Measurements from ENCODE around the gene DACT3. TPM values are rescaled to one million over a fixed set of nuclear protein-coding genes. Genes with fewer than 3 reads are reported as not detected.

Gene DACT3
- total RNA-seq, 1 donor from 2014 or later: 0.75 TPM

GRCh38 chr19:46692918-46693722 lies 32.1 kb upstream of the DACT3 start:
- Mint-ChIP-seq H3K27me3 (ENCODE audit: insufficient read depth, low read depth) (peaks cover 13% of the 10 kb centered on the region), H3K9me3 (no peaks in the 10 kb centered on the region), H3K4me3 (no peak overlapping the region), H3K27ac (no peak overlapping the region), H3K4me1 (peaks cover 13% of the 10 kb centered on the region), H3K36me3 (peaks cover 40% of the 10 kb centered on the region)
- TF ChIP-seq EZH2phosphoT487 (IDR thresholded peaks at IDR 0.05): no peak
- no peak for TF ChIP-seq EZH2 (IDR thresholded peaks at IDR 0.05)
- no peak for TF ChIP-seq CTCF (IDR thresholded peaks at IDR 0.05)
- Histone ChIP-seq H3F3A (ENCODE audit: low read depth) (peaks cover 10% of the 10 kb centered on the region), H3K79me2 (ENCODE audit: low read depth) (no peaks in the 10 kb centered on the region), H3K4me2 (no peak overlapping the region), H3K9ac (no peak overlapping the region), H3K27ac (no peak overlapping the region), H4K20me1 (ENCODE audit: low read depth) (peaks cover 26% of the 10 kb centered on the region), H3K9me3 (ENCODE audit: low read depth) (no peaks in the 10 kb centered on the region), H3K36me3 (peaks cover 11% of the 10 kb centered on the region), H2AFZ (replicated peaks) (no peak overlapping the region), H3K27me3 (no peaks in the 10 kb centered on the region), H3K4me3 (no peak overlapping the region), H3K4me1 (no peaks in the 10 kb centered on the region)
- DNase-seq (ENCODE audit: low spot score): no peak

GRCh38 chr19:46691948-46692347 lies 31.0 kb upstream of the DACT3 start:
- no peak overlapping the region for H3K27ac ChIP-seq
- no peaks in the 10 kb centered on the region for H3K27me3 ChIP-seq
- Mint-ChIP-seq H3K4me1 (peaks cover 3% of the 10 kb centered on the region), H3K27me3 (ENCODE audit: insufficient read depth, low read depth) (peaks cover 9% of the 10 kb centered on the region), H3K36me3 (peaks cover 39% of the 10 kb centered on the region), H3K27ac (no peak overlapping the region), H3K9me3 (no peaks in the 10 kb centered on the region), H3K4me3 (no peak overlapping the region)
- no peak for DNase-seq (ENCODE audit: low spot score)
- H3F3A ChIP-seq (ENCODE audit: low read depth): peaks cover 3% of the 10 kb centered on the region
- TF ChIP-seq CTCF (IDR thresholded peaks at IDR 0.05) (no peak), EZH2phosphoT487 (IDR thresholded peaks at IDR 0.05) (no peak), EZH2 (IDR thresholded peaks at IDR 0.05) (no peak)
- H3K36me3 ChIP-seq: peaks cover 11% of the 10 kb centered on the region
- H3K4me3 ChIP-seq: no peak overlapping the region
- no peaks in the 10 kb centered on the region for H3K9me3 ChIP-seq (ENCODE audit: low read depth)
- H3K9ac ChIP-seq: no peak overlapping the region
- peaks cover 18% of the 10 kb centered on the region for H4K20me1 ChIP-seq (ENCODE audit: low read depth)
- no peak overlapping the region for H3K4me2 ChIP-seq
- no peaks in the 10 kb centered on the region for H3K79me2 ChIP-seq (ENCODE audit: low read depth)
- H2AFZ ChIP-seq (replicated peaks): no peak overlapping the region
- no peaks in the 10 kb centered on the region for H3K4me1 ChIP-seq

- Mint-ChIP-seq H3K27me3 (ENCODE audit: insufficient read depth, low read depth) (peaks cover 6% of the 10 kb centered on the region), H3K9me3 (no peaks in the 10 kb centered on the region), H3K27ac (no peak overlapping the region), H3K36me3 (peaks cover 35% of the 10 kb centered on the region), H3K4me3 (no peak overlapping the region), H3K4me1 (no peaks in the 10 kb centered on the region)
- Histone ChIP-seq H2AFZ (replicated peaks) (no peak overlapping the region), H3K9me3 (ENCODE audit: low read depth) (no peaks in the 10 kb centered on the region), H3K27me3 (no peaks in the 10 kb centered on the region), H3F3A (ENCODE audit: low read depth) (no peaks in the 10 kb centered on the region), H3K9ac (no peak overlapping the region), H3K27ac (no peak overlapping the region), H3K4me2 (no peak overlapping the region), H3K79me2 (ENCODE audit: low read depth) (no peaks in the 10 kb centered on the region), H3K4me1 (no peaks in the 10 kb centered on the region), H3K36me3 (peaks cover 11% of the 10 kb centered on the region), H3K4me3 (no peak overlapping the region), H4K20me1 (ENCODE audit: low read depth) (peaks cover 9% of the 10 kb centered on the region)
- TF ChIP-seq EZH2phosphoT487 (IDR thresholded peaks at IDR 0.05) (no peak), EZH2 (IDR thresholded peaks at IDR 0.05) (no peak)
- no peak for DNase-seq (ENCODE audit: low spot score)
These were observed 30.1 kb upstream of the DACT3 start for GRCh38 chr19:46691104-46691503.

DNA sequence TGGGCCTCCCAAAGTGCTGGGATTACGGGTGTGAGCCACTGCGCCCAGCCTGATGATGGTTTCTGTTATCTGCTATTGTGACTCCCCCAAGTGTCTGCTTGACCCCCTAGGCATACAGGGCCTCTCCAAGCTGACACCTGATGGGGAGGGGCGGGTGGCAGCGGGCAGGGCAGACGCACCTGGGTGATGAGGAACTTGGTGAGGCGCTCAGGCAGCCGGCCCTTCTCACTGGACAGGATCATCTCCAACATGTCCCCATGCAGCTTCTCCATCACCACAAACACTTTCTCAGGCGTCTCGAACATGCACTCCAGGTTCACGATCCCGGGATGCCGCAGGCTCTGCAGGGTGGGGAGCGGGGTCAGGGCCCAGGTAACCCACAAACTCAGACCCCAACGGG lies 28.4 kb upstream of the DACT3 start:
- Mint-ChIP-seq H3K4me3 (no peak overlapping the region), H3K9me3 (no peaks in the 10 kb centered on the region), H3K27ac (no peak overlapping the region), H3K36me3 (peaks cover 34% of the 10 kb centered on the region), H3K4me1 (no peaks in the 10 kb centered on the region), H3K27me3 (ENCODE audit: insufficient read depth, low read depth) (peaks cover 6% of the 10 kb centered on the region)
- no peak overlapping the region for H2AFZ ChIP-seq (replicated peaks)
- H3K4me3 ChIP-seq: no peak overlapping the region
- peaks cover 7% of the 10 kb centered on the region for H4K20me1 ChIP-seq (ENCODE audit: low read depth)
- H3K27ac ChIP-seq: no peak overlapping the region
- H3K4me1 ChIP-seq: no peaks in the 10 kb centered on the region
- H3K9me3 ChIP-seq (ENCODE audit: low read depth): no peaks in the 10 kb centered on the region
- H3K9ac ChIP-seq: no peak overlapping the region
- no peaks in the 10 kb centered on the region for H3K79me2 ChIP-seq (ENCODE audit: low read depth)
- no peak overlapping the region for H3K4me2 ChIP-seq
- H3F3A ChIP-seq (ENCODE audit: low read depth): no peaks in the 10 kb centered on the region
- no peaks in the 10 kb centered on the region for H3K27me3 ChIP-seq
- H3K36me3 ChIP-seq: peaks cover 11% of the 10 kb centered on the region
- TF ChIP-seq EZH2phosphoT487 (IDR thresholded peaks at IDR 0.05) (no peak), CTCF (IDR thresholded peaks at IDR 0.05) (no peak), EZH2 (IDR thresholded peaks at IDR 0.05) (no peak)
- DNase-seq (ENCODE audit: low spot score): no peak

Measured in neural progenitor cell (in vitro differentiated cells).